ENCODE measurements around the gene PHACTR2. TPM values are rescaled to one million over a fixed set of nuclear protein-coding genes. Genes with fewer than 3 reads are reported as not detected.

PHACTR2 gene
- total RNA-seq, 4 donors from 2014 or later: 71.0 to 127 (median 82.7) TPM

GRCh38 chr6:143741480-143741879 lies 63.7 kb downstream of the PHACTR2 start:
- TF ChIP-seq EP300 (IDR thresholded peaks at IDR 0.05) (no peak), POLR2A (IDR thresholded peaks at IDR 0.05; ENCODE audit: low read depth) (no peak), CTCF (IDR thresholded peaks at IDR 0.05) (no peak), POLR2AphosphoS5 (IDR thresholded peaks at IDR 0.05) (no peak)
- Histone ChIP-seq H3K4me3 (no peak overlapping the region), H3K27me3 (no peaks in the 10 kb centered on the region), H3K27ac (replicated peaks in 1 of 4) (no peak overlapping the region), H3K9me3 (no peaks in the 10 kb centered on the region), H3K4me1 (peaks cover 43 to 49% (median 46%) of the 10 kb centered on the region in 4 donors), H3K36me3 (no peaks in the 10 kb centered on the region)
- intact Hi-C loops (cut with DNase I): no loop called here
- 86% methylated on average over 3 of the region's 3 CpGs for WGBS
- DNase-seq (ENCODE audit: extremely low spot score): no peak

- Histone ChIP-seq H3K36me3 (no peaks in the 10 kb centered on the region), H3K4me1 (peaks cover 45 to 52% (median 51%) of the 10 kb centered on the region in 4 donors), H3K9me3 (no peaks in the 10 kb centered on the region), H3K27me3 (no peaks in the 10 kb centered on the region), H3K27ac (replicated peaks in 1 of 4) (peak overlapping the region in 3 of 4 donors; percentile 52 to 75 (median 68)), H3K4me3 (no peak overlapping the region)
- DNase-seq (ENCODE audit: extremely low spot score): no peak
- intact Hi-C loops (cut with DNase I): no loop called here
- no peak for TF ChIP-seq CTCF (IDR thresholded peaks at IDR 0.05)
- 86% methylated on average over 6 of the region's 6 CpGs for WGBS
These were observed 64.5 kb downstream of the PHACTR2 start for GRCh38 chr6:143742070-143742954.

- intact Hi-C loops (cut with DNase I): no loop called here
- DNase-seq (ENCODE audit: extremely low spot score): no peak
- Histone ChIP-seq H3K36me3 (no peaks in the 10 kb centered on the region), H3K27me3 (no peaks in the 10 kb centered on the region), H3K9me3 (no peaks in the 10 kb centered on the region), H3K4me3 (peak overlapping the region in 2 of 4 donors; percentile 23 to 31), H3K27ac (replicated peaks in 1 of 4) (peak overlapping the region; percentile 52 to 75 (median 64)), H3K4me1 (peaks cover 45 to 56% (median 51%) of the 10 kb centered on the region in 4 donors)
- WGBS: 65% methylated on average over 3 of the region's 3 CpGs
- no peak for TF ChIP-seq POLR2AphosphoS5 (IDR thresholded peaks at IDR 0.05)
- no peak for TF ChIP-seq EP300 (IDR thresholded peaks at IDR 0.05)
- no peak for TF ChIP-seq POLR2A (IDR thresholded peaks at IDR 0.05; ENCODE audit: low read depth)
- no peak for TF ChIP-seq CTCF (IDR thresholded peaks at IDR 0.05)
These were observed 65.1 kb downstream of the PHACTR2 start for GRCh38 chr6:143742955-143743255.

- no peak for TF ChIP-seq CTCF (IDR thresholded peaks at IDR 0.05)
- no peak for TF ChIP-seq POLR2AphosphoS5 (IDR thresholded peaks at IDR 0.05)
- TF ChIP-seq EP300 (IDR thresholded peaks at IDR 0.05): no peak
- TF ChIP-seq POLR2A (IDR thresholded peaks at IDR 0.05; ENCODE audit: low read depth): no peak
- Histone ChIP-seq H3K27ac (replicated peaks in 1 of 4) (peak overlapping the region; percentile 52 to 75 (median 64)), H3K4me1 (peaks cover 45 to 56% (median 49%) of the 10 kb centered on the region in 4 donors), H3K27me3 (no peaks in the 10 kb centered on the region), H3K9me3 (no peaks in the 10 kb centered on the region), H3K4me3 (peak overlapping the region in 3 of 4 donors; percentile 4 to 31 (median 23)), H3K36me3 (no peaks in the 10 kb centered on the region)
- no peak for DNase-seq (ENCODE audit: extremely low spot score)
- 31% methylated on average over 12 of the region's 12 CpGs for WGBS
- intact Hi-C loops (cut with DNase I): no loop called here
These were observed 65.8 kb downstream of the PHACTR2 start for GRCh38 chr6:143743301-143744166.

Data from esophagus muscularis mucosa (tissue), 4 donors.